GM12878 (cell line): ENCODE data around the gene BICD1.

Experiments
- MEF2B ChIP-seq: fragments of 450-650 bp; IDR thresholded peaks from 2 replicates; pipeline ENCODE4 v1.6.1; 2018; ENCODE audit warnings: mild to moderate bottlenecking, moderate library complexity; ENCODE audit not compliant: partially characterized antibody, poor library complexity, severe bottlenecking
- POLR2AphosphoS5 ChIP-seq: IDR thresholded peaks from 2 replicates; pipeline ENCODE4 v1.6.1; 2011; ENCODE audit warnings: mild to moderate bottlenecking, low read length, inconsistent platforms
- RB1 ChIP-seq: fragments of 450-650 bp; formaldehyde crosslinking; IDR thresholded peaks from 2 replicates; pipeline ENCODE4 v1.6.1; 2017; ENCODE audit warnings: mild to moderate bottlenecking, borderline replicate concordance
- STAT1 ChIP-seq: fragments of 450-650 bp; conservative IDR thresholded peaks from 2 replicates; pipeline ENCODE4 v1.6.1; 2014; ENCODE audit warnings: antibody characterized with exemption, mild to moderate bottlenecking
- TF ChIP-seq, protein P1 (sequence below), 3 experiments: IDR thresholded peaks in 2 of 3; conservative IDR thresholded peaks in 1 of 3; 2 replicates each; pipeline ENCODE4 v1.5.1; 2011; ENCODE audit warnings: low read depth in 3 of 3, low read length in 3 of 3, mild to moderate bottlenecking in 3 of 3, control low read depth in 2 of 3, moderate library complexity in 2 of 3, inconsistent platforms in 1 of 3, mixed read lengths in 1 of 3; ENCODE audit not compliant: control insufficient read depth in 2 of 3, insufficient read depth in 1 of 3; ENCODE audit errors: extremely low read depth in 1 of 3
- TF ChIP-seq, protein P2 (sequence below): IDR thresholded peaks from 2 replicates; pipeline ENCODE4 v1.6.1; 2012; ENCODE audit warnings: low read depth, low read length, improper control_type of control experiment

DNA sequence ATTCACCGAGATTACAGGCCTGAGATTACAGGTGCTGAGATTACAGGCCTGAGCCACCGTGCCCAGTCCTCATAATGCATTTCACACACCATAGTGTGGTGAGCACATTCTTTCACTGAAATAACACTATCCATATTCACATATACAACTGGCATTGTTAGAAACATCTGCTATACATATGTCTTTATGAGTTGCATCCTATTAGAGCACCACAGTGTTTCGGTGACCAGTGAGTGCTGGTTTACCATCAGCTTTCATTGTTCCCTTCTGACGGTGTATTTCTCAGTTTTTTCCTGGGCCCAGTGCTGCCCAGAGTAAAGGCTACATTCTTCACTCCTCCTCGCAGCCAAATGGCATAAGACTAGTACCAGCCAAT, 196.5 kb downstream of the BICD1 start:
- TF ChIP-seq, protein P1, sequence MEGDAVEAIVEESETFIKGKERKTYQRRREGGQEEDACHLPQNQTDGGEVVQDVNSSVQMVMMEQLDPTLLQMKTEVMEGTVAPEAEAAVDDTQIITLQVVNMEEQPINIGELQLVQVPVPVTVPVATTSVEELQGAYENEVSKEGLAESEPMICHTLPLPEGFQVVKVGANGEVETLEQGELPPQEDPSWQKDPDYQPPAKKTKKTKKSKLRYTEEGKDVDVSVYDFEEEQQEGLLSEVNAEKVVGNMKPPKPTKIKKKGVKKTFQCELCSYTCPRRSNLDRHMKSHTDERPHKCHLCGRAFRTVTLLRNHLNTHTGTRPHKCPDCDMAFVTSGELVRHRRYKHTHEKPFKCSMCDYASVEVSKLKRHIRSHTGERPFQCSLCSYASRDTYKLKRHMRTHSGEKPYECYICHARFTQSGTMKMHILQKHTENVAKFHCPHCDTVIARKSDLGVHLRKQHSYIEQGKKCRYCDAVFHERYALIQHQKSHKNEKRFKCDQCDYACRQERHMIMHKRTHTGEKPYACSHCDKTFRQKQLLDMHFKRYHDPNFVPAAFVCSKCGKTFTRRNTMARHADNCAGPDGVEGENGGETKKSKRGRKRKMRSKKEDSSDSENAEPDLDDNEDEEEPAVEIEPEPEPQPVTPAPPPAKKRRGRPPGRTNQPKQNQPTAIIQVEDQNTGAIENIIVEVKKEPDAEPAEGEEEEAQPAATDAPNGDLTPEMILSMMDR (IDR thresholded peaks at IDR 0.05 in 2 of 3, conservative IDR thresholded peaks at IDR 0.05 in 1 of 3; ENCODE audit: control insufficient read depth in 2 of 3, extremely low read depth in 1 of 3, insufficient read depth in 1 of 3, low read depth in 3 of 3, low read length in 3 of 3): no peak
- TF ChIP-seq STAT1 (no peak), RB1 (no peak), POLR2AphosphoS5 (no peak), MEF2B (no peak)
- TF ChIP-seq, protein P2, sequence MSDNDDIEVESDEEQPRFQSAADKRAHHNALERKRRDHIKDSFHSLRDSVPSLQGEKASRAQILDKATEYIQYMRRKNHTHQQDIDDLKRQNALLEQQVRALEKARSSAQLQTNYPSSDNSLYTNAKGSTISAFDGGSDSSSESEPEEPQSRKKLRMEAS: no peak
